ENCODE results near the gene GINS3.

GINS3 gene

GRCh38 chr16:58392215-58393137 lies at the start of gene GINS3:
TSS of gene GINS3 (plus strand) at chr16:58392471. CDS start at chr16:58392602, 131 bp downstream.
- peak within 1 kb of the TSS; percentile 91 for H3K4me3 ChIP-seq
- TF ChIP-seq EZH2 (IDR thresholded peaks at IDR 0.05) (no peak), POLR2AphosphoS5 (IDR thresholded peaks at IDR 0.05; ENCODE audit: borderline replicate concordance, low read depth, low read length) (peak; percentile 60; the same call in 1 of the 2 replicates)
- peak within 1 kb of the TSS; percentile 91 for H3K9ac ChIP-seq (ENCODE audit: insufficient read length)
- H3K9me3 ChIP-seq (ENCODE audit: low read depth, low read length): no peaks in the 10 kb centered on the region
- DNase-seq (ENCODE audit: low read depth, low spot score): peak; percentile 28
- peak within 1 kb of the TSS; percentile 68; the same call in 1 of the 2 replicates for H3K27ac ChIP-seq
- no peaks in the 10 kb centered on the region for H3K36me3 ChIP-seq (ENCODE audit: insufficient read depth, low read length)

- Histone ChIP-seq H3K27ac (no peak overlapping the region), H3K36me3 (ENCODE audit: insufficient read depth, low read length) (no peaks in the 10 kb centered on the region), H3K4me3 (no peak overlapping the region), H3K9me3 (ENCODE audit: low read depth, low read length) (no peaks in the 10 kb centered on the region), H3K9ac (ENCODE audit: insufficient read length) (no peak overlapping the region)
- no peak for DNase-seq (ENCODE audit: low read depth, low spot score)
- TF ChIP-seq FOXP2 (optimal IDR thresholded peaks at IDR 0.05; ENCODE audit: control extremely low read depth, extremely low read length, insufficient read depth): no peak
- TF ChIP-seq POLR2AphosphoS5 (IDR thresholded peaks at IDR 0.05; ENCODE audit: borderline replicate concordance, low read depth, low read length): no peak
- TF ChIP-seq EZH2 (IDR thresholded peaks at IDR 0.05): no peak
These were observed 48.7 kb upstream of the GINS3 start for GRCh38 chr16:58343562-58343961.

- TF ChIP-seq EZH2 (IDR thresholded peaks at IDR 0.05) (no peak), POLR2AphosphoS5 (IDR thresholded peaks at IDR 0.05; ENCODE audit: borderline replicate concordance, low read depth, low read length) (no peak), FOXP2 (optimal IDR thresholded peaks at IDR 0.05; ENCODE audit: control extremely low read depth, extremely low read length, insufficient read depth) (no peak)
- Histone ChIP-seq H3K4me3 (no peak overlapping the region), H3K9ac (ENCODE audit: insufficient read length) (no peak overlapping the region), H3K9me3 (ENCODE audit: low read depth, low read length) (no peaks in the 10 kb centered on the region), H3K36me3 (ENCODE audit: insufficient read depth, low read length) (no peaks in the 10 kb centered on the region), H3K27ac (no peak overlapping the region)
- no peak for DNase-seq (ENCODE audit: low read depth, low spot score)
These were observed 46.5 kb upstream of the GINS3 start for GRCh38 chr16:58345574-58346354.

- no peak for TF ChIP-seq POLR2AphosphoS5 (IDR thresholded peaks at IDR 0.05; ENCODE audit: borderline replicate concordance, low read depth, low read length)
These were observed 45.4 kb upstream of the GINS3 start for GRCh38 chr16:58346831-58347371.

GRCh38 chr16:58348986-58349385 lies 43.3 kb upstream of the GINS3 start:
- DNase-seq (ENCODE audit: low read depth, low spot score): no peak
- no peak for TF ChIP-seq EZH2 (IDR thresholded peaks at IDR 0.05)
- TF ChIP-seq POLR2AphosphoS5 (IDR thresholded peaks at IDR 0.05; ENCODE audit: borderline replicate concordance, low read depth, low read length): no peak
- no peak for TF ChIP-seq FOXP2 (optimal IDR thresholded peaks at IDR 0.05; ENCODE audit: control extremely low read depth, extremely low read length, insufficient read depth)
- Histone ChIP-seq H3K36me3 (ENCODE audit: insufficient read depth, low read length) (no peaks in the 10 kb centered on the region), H3K9me3 (ENCODE audit: low read depth, low read length) (no peaks in the 10 kb centered on the region), H3K27ac (no peak overlapping the region), H3K9ac (ENCODE audit: insufficient read length) (no peak overlapping the region), H3K4me3 (no peak overlapping the region)

More at GRCh38 chr16:58346831-58347371, 45.4 kb upstream of the GINS3 start:
- Histone ChIP-seq H3K27ac (no peak overlapping the region), H3K9ac (ENCODE audit: insufficient read length) (no peak overlapping the region), H3K4me3 (no peak overlapping the region), H3K9me3 (ENCODE audit: low read depth, low read length) (no peaks in the 10 kb centered on the region), H3K36me3 (ENCODE audit: insufficient read depth, low read length) (no peaks in the 10 kb centered on the region)
- no peak for DNase-seq (ENCODE audit: low read depth, low spot score)

- no peak overlapping the region for H3K27ac ChIP-seq
- DNase-seq (ENCODE audit: low read depth, low spot score): no peak
- no peak for TF ChIP-seq POLR2AphosphoS5 (IDR thresholded peaks at IDR 0.05; ENCODE audit: borderline replicate concordance, low read depth, low read length)
- no peak for TF ChIP-seq EZH2 (IDR thresholded peaks at IDR 0.05)
- no peaks in the 10 kb centered on the region for H3K36me3 ChIP-seq (ENCODE audit: insufficient read depth, low read length)
- H3K9ac ChIP-seq (ENCODE audit: insufficient read length): no peak overlapping the region
- H3K9me3 ChIP-seq (ENCODE audit: low read depth, low read length): no peaks in the 10 kb centered on the region
- H3K4me3 ChIP-seq: no peak overlapping the region
These were observed 39.6 kb upstream of the GINS3 start for GRCh38 chr16:58352690-58353089.

- Histone ChIP-seq H3K4me3 (no peak overlapping the region), H3K9me3 (ENCODE audit: low read depth, low read length) (no peaks in the 10 kb centered on the region), H3K27ac (no peak overlapping the region), H3K9ac (ENCODE audit: insufficient read length) (no peak overlapping the region), H3K36me3 (ENCODE audit: insufficient read depth, low read length) (no peaks in the 10 kb centered on the region)
- DNase-seq (ENCODE audit: low read depth, low spot score): no peak
- TF ChIP-seq FOXP2 (optimal IDR thresholded peaks at IDR 0.05; ENCODE audit: control extremely low read depth, extremely low read length, insufficient read depth): no peak
These were observed 32.1 kb upstream of the GINS3 start for GRCh38 chr16:58360041-58360634.

GRCh38 chr16:58361726-58362125 lies 30.5 kb upstream of the GINS3 start:
- H3K27ac ChIP-seq: no peak overlapping the region
- no peak for DNase-seq (ENCODE audit: low read depth, low spot score)
- no peak overlapping the region for H3K4me3 ChIP-seq
- no peak for TF ChIP-seq FOXP2 (optimal IDR thresholded peaks at IDR 0.05; ENCODE audit: control extremely low read depth, extremely low read length, insufficient read depth)
- no peak for TF ChIP-seq POLR2AphosphoS5 (IDR thresholded peaks at IDR 0.05; ENCODE audit: borderline replicate concordance, low read depth, low read length)
- TF ChIP-seq EZH2 (IDR thresholded peaks at IDR 0.05): no peak
- no peak overlapping the region for H3K9ac ChIP-seq (ENCODE audit: insufficient read length)
- no peaks in the 10 kb centered on the region for H3K36me3 ChIP-seq (ENCODE audit: insufficient read depth, low read length)
- no peaks in the 10 kb centered on the region for H3K9me3 ChIP-seq (ENCODE audit: low read depth, low read length)
